ENCODE measurements around the gene PTPRG. TPM values are rescaled to one million over a fixed set of nuclear protein-coding genes. Genes with fewer than 3 reads are reported as not detected.

The PTPRG gene
- total and polyA plus RNA-seq, 2 donors (not counting 3 experiments of a cell fraction or from before 2014, with no cell fraction given): 8.9 to 39.1 TPM

DNA sequence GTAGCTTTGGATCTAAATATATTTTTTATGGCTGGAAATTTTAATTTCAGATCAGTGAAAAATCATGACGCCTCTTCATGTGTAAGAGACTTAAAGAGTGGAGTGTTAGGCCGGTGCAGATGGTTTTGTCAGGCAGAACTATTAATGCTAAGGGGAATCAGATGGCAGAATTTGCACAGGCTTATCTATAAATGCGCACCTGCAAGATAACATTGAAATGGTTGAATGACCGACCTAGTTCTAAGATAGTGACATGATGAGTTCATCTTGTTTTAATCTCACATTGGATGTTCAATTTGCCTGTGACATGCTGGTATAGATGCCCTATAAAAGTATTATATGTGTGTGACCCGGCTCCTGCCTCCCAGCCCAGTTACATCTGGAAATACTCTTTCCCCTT lies 471.4 kb downstream of the PTPRG start:
- TF ChIP-seq GATA2 (IDR thresholded peaks at IDR 0.05; ENCODE audit: insufficient read depth, insufficient read length, low read depth, low read length) (no peak), POLR2A (IDR thresholded peaks at IDR 0.05; ENCODE audit: low read depth, low read length) (no peak)
- TF ChIP-seq, protein P1, sequence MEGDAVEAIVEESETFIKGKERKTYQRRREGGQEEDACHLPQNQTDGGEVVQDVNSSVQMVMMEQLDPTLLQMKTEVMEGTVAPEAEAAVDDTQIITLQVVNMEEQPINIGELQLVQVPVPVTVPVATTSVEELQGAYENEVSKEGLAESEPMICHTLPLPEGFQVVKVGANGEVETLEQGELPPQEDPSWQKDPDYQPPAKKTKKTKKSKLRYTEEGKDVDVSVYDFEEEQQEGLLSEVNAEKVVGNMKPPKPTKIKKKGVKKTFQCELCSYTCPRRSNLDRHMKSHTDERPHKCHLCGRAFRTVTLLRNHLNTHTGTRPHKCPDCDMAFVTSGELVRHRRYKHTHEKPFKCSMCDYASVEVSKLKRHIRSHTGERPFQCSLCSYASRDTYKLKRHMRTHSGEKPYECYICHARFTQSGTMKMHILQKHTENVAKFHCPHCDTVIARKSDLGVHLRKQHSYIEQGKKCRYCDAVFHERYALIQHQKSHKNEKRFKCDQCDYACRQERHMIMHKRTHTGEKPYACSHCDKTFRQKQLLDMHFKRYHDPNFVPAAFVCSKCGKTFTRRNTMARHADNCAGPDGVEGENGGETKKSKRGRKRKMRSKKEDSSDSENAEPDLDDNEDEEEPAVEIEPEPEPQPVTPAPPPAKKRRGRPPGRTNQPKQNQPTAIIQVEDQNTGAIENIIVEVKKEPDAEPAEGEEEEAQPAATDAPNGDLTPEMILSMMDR (IDR thresholded peaks at IDR 0.05; ENCODE audit: extremely low read depth in 1 of 2, insufficient read depth in 1 of 2, low read depth in 1 of 2, low read length in 2 of 2): no peak
- TF ChIP-seq, protein P2, sequence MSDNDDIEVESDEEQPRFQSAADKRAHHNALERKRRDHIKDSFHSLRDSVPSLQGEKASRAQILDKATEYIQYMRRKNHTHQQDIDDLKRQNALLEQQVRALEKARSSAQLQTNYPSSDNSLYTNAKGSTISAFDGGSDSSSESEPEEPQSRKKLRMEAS (IDR thresholded peaks at IDR 0.05; ENCODE audit: insufficient read depth, insufficient read length): no peak
- Histone ChIP-seq H3K9me3 (replicated peaks; ENCODE audit: control insufficient read depth, insufficient read depth, low read length) (no peaks in the 10 kb centered on the region), H3K27me3 (ENCODE audit: control insufficient read depth in 2 of 2, insufficient read depth in 2 of 2, low read length in 2 of 2) (no peaks in the 10 kb centered on the region), H3K79me2 (ENCODE audit: control insufficient read depth, insufficient read depth, low read length) (no peaks in the 10 kb centered on the region), H3K4me3 (replicated peaks in 1 of 3; ENCODE audit: insufficient read depth in 1 of 3, low read depth in 1 of 3, low read length in 3 of 3) (no peak overlapping the region), H3K27ac (ENCODE audit: insufficient read depth, low read depth, low read length) (no peak overlapping the region), H4K20me1 (replicated peaks; ENCODE audit: control insufficient read depth, extremely low read depth, insufficient read depth, low read length) (no peaks in the 10 kb centered on the region), H3K9ac (replicated peaks; ENCODE audit: extremely low read depth, insufficient read depth, low read length) (no peak overlapping the region), H3K4me1 (ENCODE audit: control insufficient read depth, extremely low read depth, insufficient read depth, low read length) (no peaks in the 10 kb centered on the region), H3K36me3 (ENCODE audit: control insufficient read depth in 2 of 2, extremely low read depth in 1 of 2, insufficient read depth in 2 of 2, low read length in 2 of 2) (no peaks in the 10 kb centered on the region), H3K4me2 (ENCODE audit: insufficient read depth, low read length) (no peak overlapping the region), H2AFZ (ENCODE audit: low read depth, low read length) (no peak overlapping the region), H3K9me1 (replicated peaks; ENCODE audit: control insufficient read depth, extremely low read depth, insufficient read depth, low read length) (no peaks in the 10 kb centered on the region)
- FAIRE-seq (no peak), DNase-seq (ENCODE audit: low read depth, low spot score) (no peak)
- CTCF ChIA-PET: no interaction called here
- dilution Hi-C loops (cut with MboI; ENCODE audit: extremely low pct_ligation_motif_present, low sequenced_read_pairs): no loop called here
- POLR2A ChIA-PET: no interaction called here
- BruUV-seq (replicated peaks): no TSS peak
- intact Hi-C loops (cut with micrococcal nuclease): no loop called here

DNA sequence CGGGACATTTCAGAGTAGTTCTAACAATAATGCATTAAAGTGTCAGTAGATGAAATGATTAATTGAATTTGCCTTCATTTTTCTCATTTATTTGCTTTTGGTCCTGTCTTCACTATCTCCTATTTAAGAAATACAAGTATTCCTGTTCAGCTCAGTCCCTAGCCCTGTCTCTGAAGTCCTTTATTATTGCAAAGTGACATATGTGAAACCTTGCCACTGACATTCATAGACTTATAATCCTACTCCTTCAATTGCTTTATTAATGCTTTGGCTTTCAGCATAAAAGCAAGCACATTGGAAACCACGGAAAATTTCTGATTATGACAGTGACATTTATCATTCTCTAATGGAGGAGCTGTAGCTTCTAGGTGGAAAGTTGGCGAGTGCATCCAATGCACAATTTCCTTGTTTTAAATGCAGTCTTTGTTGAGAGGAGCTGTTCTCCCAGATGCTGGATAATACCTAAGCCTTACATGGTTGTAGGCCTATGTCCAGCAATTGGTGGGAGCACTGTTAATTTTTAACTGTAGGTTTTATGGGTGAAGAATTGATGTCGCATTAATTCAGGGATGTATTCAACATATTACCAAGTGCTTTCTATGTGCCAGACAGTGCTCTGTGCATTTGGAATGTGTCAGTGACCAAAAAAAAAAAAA lies 474.2 kb downstream of the PTPRG start:
- Histone ChIP-seq H4K20me1 (replicated peaks; ENCODE audit: control insufficient read depth, extremely low read depth, insufficient read depth, low read length) (no peaks in the 10 kb centered on the region), H3K79me2 (ENCODE audit: control insufficient read depth, insufficient read depth, low read length) (no peaks in the 10 kb centered on the region), H2AFZ (ENCODE audit: low read depth, low read length) (no peak overlapping the region), H3K36me3 (ENCODE audit: control insufficient read depth in 2 of 2, extremely low read depth in 1 of 2, insufficient read depth in 2 of 2, low read length in 2 of 2) (no peaks in the 10 kb centered on the region), H3K27me3 (ENCODE audit: control insufficient read depth in 2 of 2, insufficient read depth in 2 of 2, low read length in 2 of 2) (no peaks in the 10 kb centered on the region), H3K9me1 (replicated peaks; ENCODE audit: control insufficient read depth, extremely low read depth, insufficient read depth, low read length) (no peaks in the 10 kb centered on the region), H3K4me2 (ENCODE audit: insufficient read depth, low read length) (no peak overlapping the region), H3K27ac (ENCODE audit: insufficient read depth, low read depth, low read length) (no peak overlapping the region), H3K9ac (replicated peaks; ENCODE audit: extremely low read depth, insufficient read depth, low read length) (no peak overlapping the region), H3K9me3 (replicated peaks; ENCODE audit: control insufficient read depth, insufficient read depth, low read length) (no peaks in the 10 kb centered on the region), H3K4me3 (replicated peaks in 1 of 3; ENCODE audit: insufficient read depth in 1 of 3, low read depth in 1 of 3, low read length in 3 of 3) (no peak overlapping the region), H3K4me1 (ENCODE audit: control insufficient read depth, extremely low read depth, insufficient read depth, low read length) (no peaks in the 10 kb centered on the region)
- POLR2A ChIA-PET: no interaction called here
- dilution Hi-C loops (cut with MboI; ENCODE audit: extremely low pct_ligation_motif_present, low sequenced_read_pairs) (no loop called here), intact Hi-C loops (cut with micrococcal nuclease) (no loop called here)
- DNase-seq (ENCODE audit: low read depth, low spot score) (no peak), FAIRE-seq (no peak)
- CTCF ChIA-PET: interaction anchor here (1.1 to 2.6 kb wide), 3 partner anchors 16 to 153 kb away, joined by 3 to 12 read pairs (median 5); no protein-coding TSS in a partner anchor
- TF ChIP-seq, protein P2 (IDR thresholded peaks at IDR 0.05; ENCODE audit: insufficient read depth, insufficient read length): no peak
- TF ChIP-seq POLR2AphosphoS5 (IDR thresholded peaks at IDR 0.05; ENCODE audit: insufficient read depth, low read depth, low read length): no peak
- TF ChIP-seq MYC (IDR thresholded peaks at IDR 0.05; ENCODE audit: low read depth, low read length): no peak
- no peak for TF ChIP-seq FOS (IDR thresholded peaks at IDR 0.05; ENCODE audit: borderline replicate concordance, insufficient read depth, low read length)
- TF ChIP-seq EZH2 (IDR thresholded peaks at IDR 0.05; ENCODE audit: borderline replicate concordance, low read depth, low read length, severe bottlenecking): no peak
- TF ChIP-seq POLR2A (IDR thresholded peaks at IDR 0.05; ENCODE audit: low read depth, low read length): no peak
- TF ChIP-seq JUN (IDR thresholded peaks at IDR 0.05; ENCODE audit: borderline replicate concordance, insufficient read depth, insufficient read length, low read depth): no peak
- TF ChIP-seq GATA2 (IDR thresholded peaks at IDR 0.05; ENCODE audit: insufficient read depth, insufficient read length, low read depth, low read length): no peak
- TF ChIP-seq, protein P1 (IDR thresholded peaks at IDR 0.05; ENCODE audit: extremely low read depth in 1 of 2, insufficient read depth in 1 of 2, low read depth in 1 of 2, low read length in 2 of 2): no peak
- BruUV-seq (replicated peaks): no TSS peak
